Endothelial cell of umbilical vein (primary cell): ENCODE results near the gene TCAP. TPM values are rescaled to one million over a fixed set of nuclear protein-coding genes. Genes with fewer than 3 reads are reported as not detected.

Experiments
- BruUV-seq: library from RNA; stranded (reverse); fragments of 400-500 nt; replicated peaks from 2 replicates; lab custom pipeline; 2021; lab: Mats Ljungman, UMichigan
- CTCF ChIA-PET: fragments of 300-600, 350-600 bp; sonication (Branson Sonifier 250); formaldehyde crosslinking; loops from one replicate; lab custom pipeline; 2021; ENCODE audit warnings: antibody characterized with exemption, inconsistent platforms; lab: Charles Lee
- POLR2A ChIA-PET: fragments of 300-600, 350-600 bp; sonication (Branson Sonifier 250); formaldehyde crosslinking; loops from one replicate; lab custom pipeline; 2021; ENCODE audit warnings: antibody characterized with exemption, inconsistent platforms; lab: Charles Lee
- DNase-seq: peaks from one replicate; pipeline ENCODE4 v3.0.0-alpha.2; 2011; ENCODE audit warnings: low read depth, low spot score
- FAIRE-seq: peaks from 2 replicates; lab custom pipeline; 2011; peaks lifted over from hg19 to GRCh38; lab: Jason Lieb, UNC
- H2AFZ ChIP-seq: 2 replicates; pipeline ENCODE4 v1.6.0; 2012; ENCODE audit warnings: low read depth, low read length, control low read depth, inconsistent platforms
- H3K27ac ChIP-seq: 2 replicates; pipeline ENCODE4 v1.5.1; 2011; ENCODE audit warnings: low read depth, mild to moderate bottlenecking, control low read depth, low read length, moderate library complexity; ENCODE audit not compliant: insufficient read depth
- H3K27me3 ChIP-seq, 2 experiments: 2 replicates each; pipeline versions ENCODE4 v1.6.0 to v1.6.1; 2011; ENCODE audit warnings: low read length in 2 of 2, mixed read lengths in 1 of 2; ENCODE audit not compliant: control insufficient read depth in 2 of 2, insufficient read depth in 2 of 2
- H3K36me3 ChIP-seq, 2 experiments: 2 replicates in 1 of 2; 3 replicates in 1 of 2; pipeline ENCODE4 v1.5.1; 2011; ENCODE audit warnings: low read length in 2 of 2, mild to moderate bottlenecking in 1 of 2, moderate library complexity in 1 of 2; ENCODE audit not compliant: control insufficient read depth in 2 of 2, insufficient read depth in 2 of 2; ENCODE audit errors: extremely low read depth in 1 of 2
- H3K4me1 ChIP-seq: 3 replicates; pipeline ENCODE4 v1.5.1; 2011; ENCODE audit warnings: mild to moderate bottlenecking, low read length; ENCODE audit not compliant: control insufficient read depth, insufficient read depth; ENCODE audit errors: extremely low read depth
- H3K4me2 ChIP-seq: 2 replicates; pipeline ENCODE4 v1.6.1; 2011; ENCODE audit warnings: low read length, control low read depth, mixed read lengths; ENCODE audit not compliant: insufficient read depth
- H3K4me3 ChIP-seq, 3 experiments: fragments of 200-600 bp in 1 of 3; sonication (generic), shearing (Covaris generic) in 1 of 3; replicated peaks in 1 of 3; 2 replicates each; pipeline ENCODE4 v1.5.1; 2011 to 2016; ENCODE audit warnings: control low read depth in 3 of 3, low read length in 3 of 3, mild to moderate bottlenecking in 2 of 3, inconsistent platforms in 1 of 3, low read depth in 1 of 3, moderate library complexity in 1 of 3; ENCODE audit not compliant: insufficient read depth in 1 of 3
- H3K79me2 ChIP-seq: 2 replicates; pipeline ENCODE4 v1.6.0; 2012; ENCODE audit warnings: low read length, inconsistent platforms; ENCODE audit not compliant: control insufficient read depth, insufficient read depth
- H3K9ac ChIP-seq: replicated peaks from 2 replicates; pipeline ENCODE3; 2011; ENCODE audit warnings: low read length, control low read depth; ENCODE audit not compliant: insufficient read depth; ENCODE audit errors: extremely low read depth
- H3K9me1 ChIP-seq: replicated peaks from 3 replicates; pipeline ENCODE4 v1.6.0; 2011; ENCODE audit warnings: mild to moderate bottlenecking, low read length; ENCODE audit not compliant: control insufficient read depth, insufficient read depth; ENCODE audit errors: extremely low read depth
- H3K9me3 ChIP-seq: replicated peaks from 2 replicates; pipeline ENCODE4 v1.5.1; 2012; ENCODE audit warnings: low read length, inconsistent platforms; ENCODE audit not compliant: control insufficient read depth, insufficient read depth
- H4K20me1 ChIP-seq: replicated peaks from 2 replicates; pipeline ENCODE3; 2011; ENCODE audit warnings: mild to moderate bottlenecking, low read length; ENCODE audit not compliant: control insufficient read depth, insufficient read depth; ENCODE audit errors: extremely low read depth
- CTCF ChIP-seq, 2 donors: IDR thresholded peaks; 1 replicate in 1 of 2; 2 replicates in 1 of 2; pipeline ENCODE4 v1.5.1; 2011; ENCODE audit warnings: low read length in 2 of 2, mild to moderate bottlenecking in 2 of 2, moderate library complexity in 2 of 2, control low read depth in 1 of 2, inconsistent platforms in 1 of 2, low read depth in 1 of 2; ENCODE audit not compliant: insufficient read depth in 1 of 2; ENCODE audit errors: extremely low read depth in 1 of 2
- EZH2 ChIP-seq: IDR thresholded peaks from 2 replicates; pipeline ENCODE4 v1.6.1; 2012; ENCODE audit warnings: borderline replicate concordance, low read depth, mild to moderate bottlenecking, moderate library complexity, low read length, inconsistent platforms; ENCODE audit not compliant: severe bottlenecking
- FOS ChIP-seq: IDR thresholded peaks from 2 replicates; pipeline ENCODE4 v1.6.1; 2011; ENCODE audit warnings: mild to moderate bottlenecking, low read length, moderate library complexity, borderline replicate concordance; ENCODE audit not compliant: insufficient read depth
- GATA2 ChIP-seq: IDR thresholded peaks from 2 replicates; pipeline ENCODE4 v1.7.0; 2011; ENCODE audit warnings: low read depth, mild to moderate bottlenecking, moderate library complexity, mixed read lengths, low read length; ENCODE audit not compliant: insufficient read length, insufficient read depth
- JUN ChIP-seq: IDR thresholded peaks from 2 replicates; pipeline ENCODE4 v1.6.1; 2011; ENCODE audit warnings: borderline replicate concordance, low read depth; ENCODE audit not compliant: insufficient read length, insufficient read depth
- MAX ChIP-seq: IDR thresholded peaks from 2 replicates; pipeline ENCODE4 v1.6.1; 2011; ENCODE audit not compliant: insufficient read depth, insufficient read length
- MYC ChIP-seq: IDR thresholded peaks from one replicate; pipeline ENCODE4 v1.6.1; 2011; ENCODE audit warnings: mild to moderate bottlenecking, low read depth, low read length
- POLR2A ChIP-seq: IDR thresholded peaks from 2 replicates; pipeline ENCODE4 v1.6.1; 2012; ENCODE audit warnings: low read depth, mild to moderate bottlenecking, control low read depth, low read length
- POLR2AphosphoS5 ChIP-seq: IDR thresholded peaks from 2 replicates; pipeline ENCODE4 v1.6.1; 2012; ENCODE audit warnings: low read depth, mild to moderate bottlenecking, control low read depth, low read length, moderate library complexity; ENCODE audit not compliant: insufficient read depth
- dilution Hi-C: fragments of 300-500 bp; cut with MboI; formaldehyde crosslinking; loops from one replicate; pipeline ENCODE4 v1.15.0; 2019; ENCODE audit warnings: low sequenced_read_pairs; ENCODE audit not compliant: extremely low pct_ligation_motif_present
- intact Hi-C: fragments of 100-400 bp; cut with micrococcal nuclease; formaldehyde crosslinking; loops from one replicate; pipeline ENCODE4 v1.10.0; 2022
- polyA plus RNA-seq, 4 experiments: library from polyadenylated mRNA; depleted of rRNA in 3 of 4; stranded (reverse) in 3 of 4; unstranded in 1 of 4; fragments of >200 nt; gene quantifications; 2 replicates each; pipeline versions ENCODE4 v1.2.1 to v1.2.3, GENCODE V29; 2011 to 2012; ENCODE audit warnings: missing spikeins in 1 of 4
- total RNA-seq: library from RNA; stranded (reverse); gene quantifications from 2 replicates; pipeline ENCODE4 v1.2.3, GENCODE V29; 2021

Gene TCAP
- total and polyA plus RNA-seq, 2 donors (not counting 3 experiments of a cell fraction or from before 2014, with no cell fraction given) = 0.51 to 0.93 TPM

- H4K20me1 ChIP-seq = no peaks in the 10 kb centered on the region
- DNase-seq = peak; percentile 28
- no peak overlapping the region for H2AFZ ChIP-seq
- peaks cover 11% of the 10 kb centered on the region for H3K4me1 ChIP-seq
- ChIA-PET CTCF (interaction anchor here (0.9 to 5.2 kb wide), 5 partner anchors 10 to 29 kb away, joined by 3 to 48 read pairs (median 5); no protein-coding TSS in a partner anchor), POLR2A (no interaction called here)
- H3K9ac ChIP-seq = no peak overlapping the region
- BruUV-seq = no TSS peak
- peak; percentile 77 for FAIRE-seq
- H3K4me2 ChIP-seq = no peak overlapping the region
- dilution Hi-C loops (no loop called here), intact Hi-C loops (no loop called here)
- no peak for TF ChIP-seq JUN
- TF ChIP-seq MAX = no peak
- TF ChIP-seq FOS = peak; percentile 59
- peaks cover 18% of the 10 kb centered on the region for H3K79me2 ChIP-seq
- H3K9me3 ChIP-seq = no peaks in the 10 kb centered on the region
- H3K27me3 ChIP-seq = no peaks in the 10 kb centered on the region
- H3K27ac ChIP-seq = no peak overlapping the region
- H3K36me3 ChIP-seq = no peaks in the 10 kb centered on the region
- no peaks in the 10 kb centered on the region for H3K9me1 ChIP-seq
- no peak overlapping the region for H3K4me3 ChIP-seq
These were observed 21.9 kb upstream of the TCAP start for GRCh38 chr17:39643271-39643670.

GRCh38 chr17:39647256-39647655, 17.9 kb upstream of the TCAP start:
- Histone ChIP-seq H4K20me1 (no peaks in the 10 kb centered on the region), H3K9me3 (no peaks in the 10 kb centered on the region), H3K9ac (no peak overlapping the region), H3K4me3 (no peak overlapping the region), H3K9me1 (no peaks in the 10 kb centered on the region), H2AFZ (no peak overlapping the region), H3K4me1 (peaks cover 8% of the 10 kb centered on the region), H3K27me3 (no peaks in the 10 kb centered on the region), H3K79me2 (peaks cover 9% of the 10 kb centered on the region), H3K27ac (no peak overlapping the region), H3K4me2 (no peak overlapping the region), H3K36me3 (no peaks in the 10 kb centered on the region)
- intact Hi-C loops (no loop called here), dilution Hi-C loops (no loop called here)
- no TSS peak for BruUV-seq
- DNase-seq (no peak), FAIRE-seq (no peak)
- TF ChIP-seq MAX (no peak), MYC (no peak), CTCF (IDR thresholded peaks at IDR 0.05; ENCODE audit: extremely low read depth in 1 of 2, insufficient read depth in 1 of 2, low read depth in 1 of 2, low read length in 2 of 2) (no peak), EZH2 (no peak), POLR2AphosphoS5 (no peak), JUN (no peak), POLR2A (no peak), GATA2 (no peak), FOS (no peak)
- ChIA-PET CTCF (interaction anchor here (0.5 to 9.3 kb wide), 4 partner anchors 9 to 27 kb away, joined by 3 to 114 read pairs (median 5); no protein-coding TSS in a partner anchor), POLR2A (no interaction called here)
